ENCODE data around the gene CDH8.
"Not testable (repeated sequence)": the region's sequence is repeated elsewhere in the genome, so short reads cannot be mapped to it uniquely, and the experiment has no call there.

The CDH8 gene

GRCh38 chr16:61807551-61807950, 228.7 kb downstream of the CDH8 start:
- Histone ChIP-seq H3K9me2 (replicated peaks; ENCODE audit: insufficient read depth, low read length) (no peaks in the 10 kb centered on the region), H3K4me2 (ENCODE audit: low read depth, low read length, poor library complexity, severe bottlenecking) (no peak overlapping the region), H3K4me3 (ENCODE audit: insufficient read depth, low read length, poor library complexity, severe bottlenecking) (no peak overlapping the region), H4K20me1 (ENCODE audit: low read depth, low read length) (no peaks in the 10 kb centered on the region), H3K27ac (ENCODE audit: low read depth, low read length) (no peak overlapping the region), H2AFZ (ENCODE audit: low read depth, low read length, severe bottlenecking) (no peak overlapping the region), H3K9ac (ENCODE audit: low read length) (no peak overlapping the region), H3K79me2 (ENCODE audit: insufficient read depth, low read length) (no peaks in the 10 kb centered on the region), H3F3A (ENCODE audit: insufficient read depth) (no peaks in the 10 kb centered on the region), H3K27me3 (ENCODE audit: low read length) (no peaks in the 10 kb centered on the region), H3K36me3 (ENCODE audit: low read length) (no peaks in the 10 kb centered on the region), H3K9me3 (ENCODE audit: insufficient read depth, low read length) (no peaks in the 10 kb centered on the region)
- TF ChIP-seq CTCF (IDR thresholded peaks at IDR 0.05; ENCODE audit: insufficient read depth, low read length, poor library complexity, severe bottlenecking) = no peak
- no peak for TF ChIP-seq EZH2phosphoT487 (conservative IDR thresholded peaks at IDR 0.05; ENCODE audit: low read length)

DNA sequence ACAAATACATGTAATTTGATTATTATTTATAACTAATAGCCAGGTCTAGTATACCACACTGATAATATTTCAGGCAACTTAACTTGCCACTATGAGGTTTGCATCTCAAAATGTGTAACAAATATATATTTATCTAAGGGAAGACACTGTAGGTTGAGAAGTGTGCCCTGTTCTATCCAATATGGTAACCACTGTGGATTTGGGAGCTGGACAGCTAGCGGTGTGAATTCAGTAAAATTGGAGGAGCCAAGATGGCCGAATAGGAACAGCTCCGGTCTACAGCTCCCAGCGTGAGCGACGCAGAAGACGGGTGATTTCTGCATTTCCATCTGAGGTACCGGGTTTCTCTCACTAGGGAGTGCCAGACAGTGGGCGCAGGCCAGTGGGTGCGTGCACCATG, 235.0 kb downstream of the CDH8 start:
- not testable (repeated sequence) for H3K79me2 ChIP-seq (ENCODE audit: insufficient read depth, low read length); H3K27ac ChIP-seq (ENCODE audit: low read depth, low read length); H3K9me2 ChIP-seq (replicated peaks; ENCODE audit: insufficient read depth, low read length); H3K4me2 ChIP-seq (ENCODE audit: low read depth, low read length, poor library complexity, severe bottlenecking); H3K36me3 ChIP-seq (ENCODE audit: low read length); H3K9me3 ChIP-seq (ENCODE audit: insufficient read depth, low read length); H3K4me3 ChIP-seq (ENCODE audit: insufficient read depth, low read length, poor library complexity, severe bottlenecking); H3F3A ChIP-seq (ENCODE audit: insufficient read depth); H3K9ac ChIP-seq (ENCODE audit: low read length); H4K20me1 ChIP-seq (ENCODE audit: low read depth, low read length); H3K27me3 ChIP-seq (ENCODE audit: low read length); H2AFZ ChIP-seq (ENCODE audit: low read depth, low read length, severe bottlenecking)

GRCh38 chr16:61798741-61799140, 237.5 kb downstream of the CDH8 start:
- no peak overlapping the region for H3K4me2 ChIP-seq (ENCODE audit: low read depth, low read length, poor library complexity, severe bottlenecking)
- H3K9ac ChIP-seq (ENCODE audit: low read length) = no peak overlapping the region
- H3K36me3 ChIP-seq (ENCODE audit: low read length) = no peaks in the 10 kb centered on the region
- H3K27me3 ChIP-seq (ENCODE audit: low read length) = no peaks in the 10 kb centered on the region
- H3F3A ChIP-seq (ENCODE audit: insufficient read depth) = no peaks in the 10 kb centered on the region
- H4K20me1 ChIP-seq (ENCODE audit: low read depth, low read length) = no peaks in the 10 kb centered on the region
- H3K9me3 ChIP-seq (ENCODE audit: insufficient read depth, low read length) = no peaks in the 10 kb centered on the region
- TF ChIP-seq EZH2phosphoT487 (conservative IDR thresholded peaks at IDR 0.05; ENCODE audit: low read length) (no peak), CTCF (IDR thresholded peaks at IDR 0.05; ENCODE audit: insufficient read depth, low read length, poor library complexity, severe bottlenecking) (no peak)
- no peak overlapping the region for H3K4me3 ChIP-seq (ENCODE audit: insufficient read depth, low read length, poor library complexity, severe bottlenecking)
- H3K79me2 ChIP-seq (ENCODE audit: insufficient read depth, low read length) = no peaks in the 10 kb centered on the region
- no peak overlapping the region for H3K27ac ChIP-seq (ENCODE audit: low read depth, low read length)
- no peaks in the 10 kb centered on the region for H3K9me2 ChIP-seq (replicated peaks; ENCODE audit: insufficient read depth, low read length)
- H2AFZ ChIP-seq (ENCODE audit: low read depth, low read length, severe bottlenecking) = no peak overlapping the region

- no peak overlapping the region for H3K9ac ChIP-seq (ENCODE audit: low read length)
- no peaks in the 10 kb centered on the region for H4K20me1 ChIP-seq (ENCODE audit: low read depth, low read length)
- H3K79me2 ChIP-seq (ENCODE audit: insufficient read depth, low read length) = no peaks in the 10 kb centered on the region
- no peaks in the 10 kb centered on the region for H3K9me3 ChIP-seq (ENCODE audit: insufficient read depth, low read length)
- TF ChIP-seq EZH2phosphoT487 (conservative IDR thresholded peaks at IDR 0.05; ENCODE audit: low read length) = no peak
- no peak for TF ChIP-seq CTCF (IDR thresholded peaks at IDR 0.05; ENCODE audit: insufficient read depth, low read length, poor library complexity, severe bottlenecking)
- no peaks in the 10 kb centered on the region for H3F3A ChIP-seq (ENCODE audit: insufficient read depth)
- no peak overlapping the region for H3K4me2 ChIP-seq (ENCODE audit: low read depth, low read length, poor library complexity, severe bottlenecking)
- no peaks in the 10 kb centered on the region for H3K9me2 ChIP-seq (replicated peaks; ENCODE audit: insufficient read depth, low read length)
- H3K27ac ChIP-seq (ENCODE audit: low read depth, low read length) = no peak overlapping the region
- H3K36me3 ChIP-seq (ENCODE audit: low read length) = no peaks in the 10 kb centered on the region
- H3K27me3 ChIP-seq (ENCODE audit: low read length) = no peaks in the 10 kb centered on the region
- no peak overlapping the region for H3K4me3 ChIP-seq (ENCODE audit: insufficient read depth, low read length, poor library complexity, severe bottlenecking)
- no peak overlapping the region for H2AFZ ChIP-seq (ENCODE audit: low read depth, low read length, severe bottlenecking)
These were observed 238.2 kb downstream of the CDH8 start for GRCh38 chr16:61797961-61798507.
